Activated naive CD4-positive, alpha-beta T cell treated with anti-CD3 and anti-CD28 coated beads, Interleukin-2, amount 10 ng/mL, durations not matched to agents 7 days and 5 days (primary cell): ENCODE data around the gene TPPP2.

ENCODE experiments used
- CTCF ChIA-PET: fragments of 350-600 bp; sonication (Branson Sonifier 250); formaldehyde crosslinking; loops from one replicate; lab custom pipeline; 2021; ENCODE audit warnings: antibody characterized with exemption; lab: Charles Lee
- DNase-seq: peaks from one replicate; pipeline ENCODE4 v3.0.0-alpha.2; 2020
- H3K27ac Mint-ChIP-seq: one replicate; pipeline ENCODE4 v1.8.0; 2021; ENCODE audit warnings: mild to moderate bottlenecking, moderate library complexity, mixed read lengths
- H3K27me3 Mint-ChIP-seq: one replicate; pipeline ENCODE4 v1.8.0; 2021; ENCODE audit warnings: mild to moderate bottlenecking, mixed read lengths
- H3K36me3 Mint-ChIP-seq: one replicate; pipeline ENCODE4 v1.8.0; 2021; ENCODE audit warnings: mixed read lengths
- H3K4me1 Mint-ChIP-seq: one replicate; pipeline ENCODE4 v1.8.0; 2021; ENCODE audit warnings: mixed read lengths
- H3K4me3 Mint-ChIP-seq: one replicate; pipeline ENCODE4 v1.8.0; 2021; ENCODE audit warnings: mild to moderate bottlenecking, moderate library complexity, mixed read lengths
- H3K9me3 Mint-ChIP-seq: one replicate; pipeline ENCODE4 v1.8.0; 2021; ENCODE audit warnings: mixed read lengths

TPPP2 gene

DNA sequence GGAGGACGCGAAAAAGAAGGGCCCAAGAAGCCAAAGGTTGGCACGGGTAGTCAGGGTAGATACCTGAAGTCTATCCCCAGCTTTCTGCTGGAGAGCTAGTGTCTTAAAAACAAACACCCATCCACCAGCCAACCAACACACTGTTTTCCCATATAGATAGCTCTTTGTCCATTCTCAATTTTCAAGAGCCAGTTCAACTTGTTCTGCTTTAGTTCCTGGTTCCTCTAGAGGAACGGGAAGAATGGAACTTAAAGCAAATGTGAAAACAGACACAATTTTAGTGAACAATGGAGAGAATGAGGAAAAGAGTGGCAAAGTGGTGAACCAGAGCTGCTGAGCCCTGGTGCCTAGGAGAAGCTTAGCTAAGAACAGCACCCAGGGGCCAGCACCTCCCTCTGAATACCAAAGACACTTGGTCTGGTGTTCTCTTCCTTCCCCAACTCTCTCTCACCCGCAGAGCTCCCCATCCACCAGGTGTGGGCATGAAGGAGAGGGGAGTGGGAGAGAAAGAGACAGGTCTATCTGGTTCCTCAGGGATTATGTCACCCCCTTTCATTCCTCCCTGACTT, 9.0 kb upstream of the TPPP2 start:
- Mint-ChIP-seq H3K4me1 (peaks cover 13% of the 10 kb centered on the region), H3K9me3 (no peaks in the 10 kb centered on the region), H3K27me3 (peaks cover 50% of the 10 kb centered on the region), H3K4me3 (no peak overlapping the region), H3K27ac (no peak overlapping the region), H3K36me3 (no peaks in the 10 kb centered on the region)
- DNase-seq = no peak
- CTCF ChIA-PET = interaction anchor here (1.5 to 11.3 kb wide), 4 partner anchors 15 to 84 kb away, joined by 6 to 174 read pairs (median 8); partner anchors contain the start of gene RNASE7

- H3K4me3 Mint-ChIP-seq = no peak overlapping the region
- no peak for DNase-seq
- H3K4me1 Mint-ChIP-seq = peaks cover 13% of the 10 kb centered on the region
- CTCF ChIA-PET = interaction anchor here (1.4 to 1.7 kb wide), 2 partner anchors 8 to 17 kb away, joined by 5 to 13 read pairs; no protein-coding TSS in a partner anchor
- no peaks in the 10 kb centered on the region for H3K36me3 Mint-ChIP-seq
- peaks cover 62% of the 10 kb centered on the region for H3K27me3 Mint-ChIP-seq
- H3K9me3 Mint-ChIP-seq = no peaks in the 10 kb centered on the region
- no peak overlapping the region for H3K27ac Mint-ChIP-seq
Observed at GRCh38 chr14:21022686-21023085, 7.3 kb upstream of the TPPP2 start.

DNA sequence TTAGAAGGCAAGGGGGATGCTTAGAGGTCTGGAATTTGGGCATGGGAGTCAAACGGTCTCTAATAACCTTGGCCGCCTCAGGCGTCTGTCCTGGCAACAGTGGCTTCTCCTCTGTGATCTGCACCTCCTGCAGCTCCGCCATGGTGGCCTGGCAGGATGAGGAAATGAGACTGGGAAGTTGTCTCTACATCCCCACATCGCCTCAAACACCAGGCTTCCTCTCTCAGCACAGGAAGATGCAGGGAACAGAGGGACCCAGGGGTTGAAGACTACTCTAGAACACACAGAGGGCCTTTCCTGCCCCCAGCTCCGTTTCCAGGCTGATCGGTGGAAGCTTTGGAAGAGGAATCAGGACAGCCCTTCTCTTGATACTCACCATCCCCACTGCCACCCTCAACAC, 6.8 kb upstream of the TPPP2 start:
- no peak for DNase-seq
- Mint-ChIP-seq H3K9me3 (no peaks in the 10 kb centered on the region), H3K27ac (no peak overlapping the region), H3K4me3 (no peak overlapping the region), H3K4me1 (peaks cover 13% of the 10 kb centered on the region), H3K27me3 (peaks cover 62% of the 10 kb centered on the region), H3K36me3 (no peaks in the 10 kb centered on the region)
- CTCF ChIA-PET = interaction anchor here (1.4 to 1.7 kb wide), 3 partner anchors 8 to 81 kb away, joined by 3 to 13 read pairs (median 5); no protein-coding TSS in a partner anchor

DNA sequence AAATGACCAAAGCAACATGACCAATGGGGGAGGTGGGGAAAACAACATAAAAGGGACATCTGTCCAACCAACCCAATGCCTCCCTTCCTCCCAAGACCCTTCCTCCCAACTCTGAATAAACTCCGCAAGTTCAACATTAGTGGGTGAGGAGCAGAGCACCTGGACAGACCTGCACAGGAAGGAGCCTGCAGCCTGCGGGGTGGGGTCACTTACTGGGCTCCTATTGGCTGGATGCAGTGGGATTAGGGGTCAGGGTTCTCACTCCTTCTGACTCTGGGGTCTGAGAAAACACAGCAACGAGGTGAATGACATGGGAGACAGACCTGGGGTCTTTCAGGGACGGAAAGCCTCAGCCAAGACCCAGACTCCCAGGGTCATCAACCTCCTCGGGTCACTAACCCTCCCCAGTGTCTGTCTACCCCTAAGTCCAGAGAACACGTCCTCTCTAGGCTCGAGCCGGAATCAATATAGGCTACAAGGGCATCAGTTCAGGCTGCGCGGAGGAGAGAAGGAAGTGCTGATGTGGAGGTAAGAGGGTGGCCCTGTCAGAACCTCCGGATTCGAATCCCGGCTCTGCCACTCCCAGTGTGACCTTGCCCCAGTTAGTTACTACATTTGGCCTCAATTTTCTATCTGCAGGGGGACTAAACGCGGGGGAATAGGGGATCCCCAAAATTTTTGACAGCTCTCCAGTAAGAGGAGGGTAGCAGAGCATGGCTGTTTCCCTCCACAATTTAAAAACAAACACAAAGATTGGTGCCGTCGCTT, 6.0 kb upstream of the TPPP2 start:
- CTCF ChIA-PET = interaction anchor here (0.6 to 1.7 kb wide), 5 partner anchors 9 to 81 kb away, joined by 3 to 13 read pairs (median 4); no protein-coding TSS in a partner anchor
- H3K4me1 Mint-ChIP-seq = peaks cover 13% of the 10 kb centered on the region
- DNase-seq = peak; percentile 25
- peaks cover 62% of the 10 kb centered on the region for H3K27me3 Mint-ChIP-seq
- peak overlapping the region; percentile 75 for H3K4me3 Mint-ChIP-seq
- H3K36me3 Mint-ChIP-seq = no peaks in the 10 kb centered on the region
- no peaks in the 10 kb centered on the region for H3K9me3 Mint-ChIP-seq
- H3K27ac Mint-ChIP-seq = no peak overlapping the region

GRCh38 chr14:21024585-21025370, 5.2 kb upstream of the TPPP2 start, which contains the start of gene NDRG2:
TSS of gene NDRG2 (minus strand) at chr14:21025061. CDS start at chr14:21023315, 1,746 bp downstream.
- peak; percentile 84 for DNase-seq
- H3K4me1 Mint-ChIP-seq = peaks cover 13% of the 10 kb centered on the region
- H3K4me3 Mint-ChIP-seq = peak within 1 kb of the TSS; percentile 75
- peaks cover 62% of the 10 kb centered on the region for H3K27me3 Mint-ChIP-seq
- H3K9me3 Mint-ChIP-seq = no peaks in the 10 kb centered on the region
- H3K27ac Mint-ChIP-seq = no peak within 1 kb of the TSS
- H3K36me3 Mint-ChIP-seq = no peaks in the 10 kb centered on the region
- CTCF ChIA-PET = interaction anchor here (0.6 to 1.4 kb wide), 3 partner anchors 10 to 80 kb away, joined by 3 to 4 read pairs (median 3); no protein-coding TSS in a partner anchor

GRCh38 chr14:21025371-21026273, 4.4 kb upstream of the TPPP2 start:
- no peaks in the 10 kb centered on the region for H3K36me3 Mint-ChIP-seq
- H3K27ac Mint-ChIP-seq = no peak overlapping the region
- peaks cover 13% of the 10 kb centered on the region for H3K4me1 Mint-ChIP-seq
- CTCF ChIA-PET = interaction anchor here (0.8 to 1.6 kb wide), 5 partner anchors 11 to 77 kb away, joined by 3 to 5 read pairs (median 4); no protein-coding TSS in a partner anchor
- peak; percentile 27 for DNase-seq
- peak overlapping the region; percentile 75 for H3K4me3 Mint-ChIP-seq
- peaks cover 68% of the 10 kb centered on the region for H3K27me3 Mint-ChIP-seq
- H3K9me3 Mint-ChIP-seq = no peaks in the 10 kb centered on the region

GRCh38 chr14:21026274-21026987, 3.6 kb upstream of the TPPP2 start:
- H3K27ac Mint-ChIP-seq = peak overlapping the region; percentile 29
- no peaks in the 10 kb centered on the region for H3K36me3 Mint-ChIP-seq
- no peak for DNase-seq
- peaks cover 13% of the 10 kb centered on the region for H3K4me1 Mint-ChIP-seq
- CTCF ChIA-PET = interaction anchor here (0.8 to 1.6 kb wide), 4 partner anchors 10 to 77 kb away, joined by 3 to 5 read pairs (median 4); no protein-coding TSS in a partner anchor
- peak overlapping the region; percentile 11 for H3K4me3 Mint-ChIP-seq
- H3K9me3 Mint-ChIP-seq = no peaks in the 10 kb centered on the region
- H3K27me3 Mint-ChIP-seq = peaks cover 66% of the 10 kb centered on the region

- no peaks in the 10 kb centered on the region for H3K36me3 Mint-ChIP-seq
- DNase-seq = no peak
- H3K9me3 Mint-ChIP-seq = no peaks in the 10 kb centered on the region
- peaks cover 66% of the 10 kb centered on the region for H3K27me3 Mint-ChIP-seq
- CTCF ChIA-PET = interaction anchor here (1.3 to 1.6 kb wide), 2 partner anchors 9 to 12 kb away, joined by 3 to 5 read pairs; no protein-coding TSS in a partner anchor
- no peak overlapping the region for H3K4me3 Mint-ChIP-seq
- H3K4me1 Mint-ChIP-seq = peaks cover 13% of the 10 kb centered on the region
- no peak overlapping the region for H3K27ac Mint-ChIP-seq
Observed at GRCh38 chr14:21026988-21027315, 3.1 kb upstream of the TPPP2 start.

- Mint-ChIP-seq H3K9me3 (no peaks in the 10 kb centered on the region), H3K36me3 (no peaks in the 10 kb centered on the region), H3K4me3 (no peak overlapping the region), H3K27me3 (peaks cover 54% of the 10 kb centered on the region), H3K27ac (no peak overlapping the region), H3K4me1 (no peaks in the 10 kb centered on the region)
- DNase-seq = no peak
- CTCF ChIA-PET = interaction anchor here (8.2 kb wide), 1 partner anchor 14 kb away, joined by 67 read pairs; no protein-coding TSS in a partner anchor
Observed at GRCh38 chr14:21030531-21030930, 514 bp downstream of the TPPP2 start.

DNA sequence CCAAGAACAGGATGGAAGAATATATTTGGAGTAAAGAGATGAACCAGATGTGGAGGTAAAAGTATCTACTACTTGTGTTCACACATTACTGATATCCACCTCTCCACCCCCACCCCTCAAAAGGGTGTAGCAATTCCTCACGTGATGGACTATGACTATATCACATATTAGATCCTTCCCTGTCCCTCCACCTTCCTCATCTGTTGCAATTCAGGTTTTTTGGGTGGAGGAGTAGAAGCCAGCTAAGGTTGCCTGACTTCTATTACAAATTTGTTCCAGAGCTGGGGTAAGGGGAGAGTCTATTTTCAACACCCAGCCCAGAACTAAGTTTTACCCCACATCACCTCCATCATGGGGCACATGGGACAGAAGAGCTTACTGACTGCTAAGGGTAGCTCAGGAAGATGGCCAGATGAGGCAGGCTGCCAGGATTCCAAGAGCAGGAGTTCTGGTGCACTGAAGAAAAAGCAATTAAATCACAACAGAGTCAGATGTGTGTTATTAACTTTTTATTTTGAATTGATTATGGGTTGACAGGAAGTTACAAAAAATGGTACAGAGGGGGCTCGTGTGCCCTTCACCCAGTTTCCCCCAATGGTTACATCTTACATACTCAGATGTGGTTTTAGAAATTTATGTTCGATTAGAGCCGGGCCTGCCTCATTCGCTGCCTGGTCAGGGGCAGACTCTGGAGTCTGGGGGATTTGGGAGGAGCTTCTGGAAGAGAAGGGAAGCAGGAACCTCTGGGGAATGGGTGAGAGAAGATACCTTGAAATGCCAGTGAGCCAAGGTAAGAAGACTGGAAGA, 2.5 kb downstream of the TPPP2 start:
- no peak overlapping the region for H3K27ac Mint-ChIP-seq
- H3K9me3 Mint-ChIP-seq = no peaks in the 10 kb centered on the region
- H3K4me3 Mint-ChIP-seq = no peak overlapping the region
- peaks cover 47% of the 10 kb centered on the region for H3K27me3 Mint-ChIP-seq
- no peaks in the 10 kb centered on the region for H3K36me3 Mint-ChIP-seq
- DNase-seq = no peak
- H3K4me1 Mint-ChIP-seq = no peaks in the 10 kb centered on the region
- CTCF ChIA-PET = interaction anchor here (1.0 to 8.2 kb wide), 4 partner anchors 8 to 72 kb away, joined by 3 to 67 read pairs (median 8); no protein-coding TSS in a partner anchor

GRCh38 chr14:21033133-21033698, 3.2 kb downstream of the TPPP2 start:
- Mint-ChIP-seq H3K4me3 (no peak overlapping the region), H3K9me3 (no peaks in the 10 kb centered on the region), H3K27me3 (peaks cover 47% of the 10 kb centered on the region), H3K27ac (no peak overlapping the region), H3K36me3 (no peaks in the 10 kb centered on the region), H3K4me1 (no peaks in the 10 kb centered on the region)
- CTCF ChIA-PET = interaction anchor here (3.2 to 8.2 kb wide), 2 partner anchors 17 to 71 kb away, joined by 13 to 67 read pairs; no protein-coding TSS in a partner anchor
- no peak for DNase-seq
